ENCODE data around the gene FEZF1.

The FEZF1 gene

GRCh38 chr7:122261442-122261841 is 43.1 kb downstream of the FEZF1 start:
- DNase-seq = peak; percentile 21 to 50

GRCh38 chr7:122261016-122261415 is 43.5 kb downstream of the FEZF1 start:
- DNase-seq = no peak

- DNase-seq = peak; percentile 53 to 88
Observed at GRCh38 chr7:122260336-122260735, 44.2 kb downstream of the FEZF1 start.

- no peak for DNase-seq
Observed at GRCh38 chr7:122258971-122259370, 45.6 kb downstream of the FEZF1 start.

- DNase-seq = no peak
Observed at GRCh38 chr7:122257056-122257455, 47.5 kb downstream of the FEZF1 start.

GRCh38 chr7:122256046-122256445 is 48.5 kb downstream of the FEZF1 start:
- no peak for DNase-seq

- DNase-seq = no peak
Observed at GRCh38 chr7:122255454-122255853, 49.1 kb downstream of the FEZF1 start.

Measured in NCI-H524 (cell line).